Neural cell (in vitro differentiated cells): ENCODE results near the gene IL1RL2.

ENCODE experiments used
- EP300 ChIP-seq: fragments of 450-650 bp; conservative IDR thresholded peaks from 2 replicates; pipeline ENCODE4 v1.6.1; 2014; ENCODE audit warnings: antibody characterized with exemption, mild to moderate bottlenecking, moderate library complexity; ENCODE audit not compliant: poor library complexity, severe bottlenecking
- EZH2 ChIP-seq: fragments of 200-600, 300-800 bp; shearing (Covaris generic), sonication (generic); IDR thresholded peaks from 2 replicates; pipeline ENCODE4 v1.6.1; 2014; ENCODE audit warnings: antibody characterized with exemption, low read length, borderline replicate concordance, mild to moderate bottlenecking; ENCODE audit not compliant: insufficient read depth, poor library complexity, severe bottlenecking
- MXI1 ChIP-seq: fragments of 450-650 bp; conservative IDR thresholded peaks from 2 replicates; pipeline ENCODE4 v1.6.1; 2014; ENCODE audit warnings: antibody characterized with exemption, mild to moderate bottlenecking; ENCODE audit not compliant: poor library complexity, severe bottlenecking
- POLR2AphosphoS5 ChIP-seq: IDR thresholded peaks from 2 replicates; pipeline ENCODE4 v1.6.1; 2012
- RAD21 ChIP-seq: fragments of 450-650 bp; conservative IDR thresholded peaks from 2 replicates; pipeline ENCODE4 v1.6.1; 2014; ENCODE audit warnings: antibody characterized with exemption, mild to moderate bottlenecking, moderate library complexity
- SMC3 ChIP-seq: fragments of 450-650 bp; conservative IDR thresholded peaks from 2 replicates; pipeline ENCODE4 v1.6.1; 2014; ENCODE audit warnings: antibody characterized with exemption, mild to moderate bottlenecking, moderate library complexity; ENCODE audit not compliant: poor library complexity
- TF ChIP-seq, protein P1 (sequence below): fragments of 450-650 bp; IDR thresholded peaks from 2 replicates; pipeline ENCODE4 v1.5.1; 2014; ENCODE audit warnings: antibody characterized with exemption, mild to moderate bottlenecking, moderate library complexity; ENCODE audit not compliant: poor library complexity, severe bottlenecking
- TF ChIP-seq, protein P2 (sequence below): IDR thresholded peaks from 2 replicates; pipeline ENCODE4 v1.6.1; 2012; ENCODE audit warnings: borderline replicate concordance

DNA sequence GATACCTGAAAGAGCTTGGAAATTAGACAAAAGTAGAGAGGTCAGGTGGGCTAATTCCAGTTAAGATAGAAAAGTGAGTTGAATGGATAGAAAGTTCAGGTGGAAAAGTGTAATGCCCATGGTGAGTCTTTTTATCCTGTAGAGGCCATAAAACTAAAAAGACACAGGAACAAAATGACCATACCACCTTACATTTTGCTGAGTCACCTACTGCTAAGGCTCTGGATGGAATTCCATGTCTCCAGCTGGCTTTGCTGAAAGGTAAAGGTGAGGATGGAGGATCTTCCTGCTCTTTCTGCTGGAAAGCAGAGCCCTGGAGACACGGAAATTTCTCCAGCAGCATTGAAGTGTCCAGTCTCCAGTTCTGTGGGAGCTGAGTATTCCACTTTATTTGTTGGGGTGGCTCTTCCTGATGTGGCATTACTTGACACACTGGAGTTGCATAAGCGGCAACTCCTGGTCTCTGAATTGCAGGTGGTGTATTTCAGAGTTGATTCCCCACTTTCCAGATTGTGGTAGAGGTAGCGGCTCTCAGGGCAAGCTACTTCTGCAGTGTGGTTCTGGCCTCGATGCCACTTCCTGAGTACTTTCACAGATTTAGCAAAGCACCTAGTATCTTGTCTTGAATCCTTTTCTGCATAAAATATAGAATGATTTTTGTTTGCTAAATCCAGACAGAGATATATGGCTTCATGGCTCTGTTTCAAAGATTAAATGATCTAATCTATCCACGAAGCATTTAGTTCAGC, 10.7 kb downstream of the IL1RL2 start:
- TF ChIP-seq, protein P1, sequence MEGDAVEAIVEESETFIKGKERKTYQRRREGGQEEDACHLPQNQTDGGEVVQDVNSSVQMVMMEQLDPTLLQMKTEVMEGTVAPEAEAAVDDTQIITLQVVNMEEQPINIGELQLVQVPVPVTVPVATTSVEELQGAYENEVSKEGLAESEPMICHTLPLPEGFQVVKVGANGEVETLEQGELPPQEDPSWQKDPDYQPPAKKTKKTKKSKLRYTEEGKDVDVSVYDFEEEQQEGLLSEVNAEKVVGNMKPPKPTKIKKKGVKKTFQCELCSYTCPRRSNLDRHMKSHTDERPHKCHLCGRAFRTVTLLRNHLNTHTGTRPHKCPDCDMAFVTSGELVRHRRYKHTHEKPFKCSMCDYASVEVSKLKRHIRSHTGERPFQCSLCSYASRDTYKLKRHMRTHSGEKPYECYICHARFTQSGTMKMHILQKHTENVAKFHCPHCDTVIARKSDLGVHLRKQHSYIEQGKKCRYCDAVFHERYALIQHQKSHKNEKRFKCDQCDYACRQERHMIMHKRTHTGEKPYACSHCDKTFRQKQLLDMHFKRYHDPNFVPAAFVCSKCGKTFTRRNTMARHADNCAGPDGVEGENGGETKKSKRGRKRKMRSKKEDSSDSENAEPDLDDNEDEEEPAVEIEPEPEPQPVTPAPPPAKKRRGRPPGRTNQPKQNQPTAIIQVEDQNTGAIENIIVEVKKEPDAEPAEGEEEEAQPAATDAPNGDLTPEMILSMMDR, result no peak
- no peak for TF ChIP-seq EP300
- no peak for TF ChIP-seq POLR2AphosphoS5
- no peak for TF ChIP-seq SMC3
- no peak for TF ChIP-seq RAD21
- no peak for TF ChIP-seq MXI1
- TF ChIP-seq EZH2, result no peak
- TF ChIP-seq, protein P2, sequence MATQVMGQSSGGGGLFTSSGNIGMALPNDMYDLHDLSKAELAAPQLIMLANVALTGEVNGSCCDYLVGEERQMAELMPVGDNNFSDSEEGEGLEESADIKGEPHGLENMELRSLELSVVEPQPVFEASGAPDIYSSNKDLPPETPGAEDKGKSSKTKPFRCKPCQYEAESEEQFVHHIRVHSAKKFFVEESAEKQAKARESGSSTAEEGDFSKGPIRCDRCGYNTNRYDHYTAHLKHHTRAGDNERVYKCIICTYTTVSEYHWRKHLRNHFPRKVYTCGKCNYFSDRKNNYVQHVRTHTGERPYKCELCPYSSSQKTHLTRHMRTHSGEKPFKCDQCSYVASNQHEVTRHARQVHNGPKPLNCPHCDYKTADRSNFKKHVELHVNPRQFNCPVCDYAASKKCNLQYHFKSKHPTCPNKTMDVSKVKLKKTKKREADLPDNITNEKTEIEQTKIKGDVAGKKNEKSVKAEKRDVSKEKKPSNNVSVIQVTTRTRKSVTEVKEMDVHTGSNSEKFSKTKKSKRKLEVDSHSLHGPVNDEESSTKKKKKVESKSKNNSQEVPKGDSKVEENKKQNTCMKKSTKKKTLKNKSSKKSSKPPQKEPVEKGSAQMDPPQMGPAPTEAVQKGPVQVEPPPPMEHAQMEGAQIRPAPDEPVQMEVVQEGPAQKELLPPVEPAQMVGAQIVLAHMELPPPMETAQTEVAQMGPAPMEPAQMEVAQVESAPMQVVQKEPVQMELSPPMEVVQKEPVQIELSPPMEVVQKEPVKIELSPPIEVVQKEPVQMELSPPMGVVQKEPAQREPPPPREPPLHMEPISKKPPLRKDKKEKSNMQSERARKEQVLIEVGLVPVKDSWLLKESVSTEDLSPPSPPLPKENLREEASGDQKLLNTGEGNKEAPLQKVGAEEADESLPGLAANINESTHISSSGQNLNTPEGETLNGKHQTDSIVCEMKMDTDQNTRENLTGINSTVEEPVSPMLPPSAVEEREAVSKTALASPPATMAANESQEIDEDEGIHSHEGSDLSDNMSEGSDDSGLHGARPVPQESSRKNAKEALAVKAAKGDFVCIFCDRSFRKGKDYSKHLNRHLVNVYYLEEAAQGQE, result no peak
